SK-N-SH (cell line): ENCODE data around the gene RAPGEF4. TPM values are rescaled to one million over a fixed set of nuclear protein-coding genes. Genes with fewer than 3 reads are reported as not detected.

Experiments
- CTCF ChIA-PET: fragments of 300-600, 350-600 bp; formaldehyde crosslinking; extraction: SDS; loops from one replicate; lab custom pipeline; 2021; lab: Yijun Ruan, JAX
- POLR2A ChIA-PET: fragments of 350-600 bp; sonication (Branson Sonifier 250); formaldehyde crosslinking; extraction: SDS; loops from one replicate; lab custom pipeline; 2020; ENCODE audit warnings: antibody characterized with exemption, inconsistent platforms; lab: Yijun Ruan, JAX
- DNase-seq: peaks from one replicate; pipeline ENCODE4 v3.0.0; 2012
- H2AFZ ChIP-seq: fragments of 200-600 bp; sonication (generic); 2 replicates; pipeline ENCODE4 v1.8.1; 2016; ENCODE audit warnings: antibody characterized with exemption, mild to moderate bottlenecking, low read depth
- H3F3A ChIP-seq: fragments of 200-600 bp; sonication (generic); replicated peaks from 2 replicates; pipeline ENCODE3; 2016; ENCODE audit warnings: antibody characterized with exemption, mild to moderate bottlenecking; ENCODE audit not compliant: insufficient read depth
- H3K27ac ChIP-seq, 2 experiments: fragments of 200-500 bp in 1 of 2; fragments of 200-600 bp in 1 of 2; sonication (Bioruptor generic) in 1 of 2; sonication (generic), shearing (Covaris generic) in 1 of 2; 2 replicates each; pipeline versions ENCODE4 v1.5.1 to v1.6.1; 2014 to 2016; ENCODE audit warnings: low read depth in 2 of 2, inconsistent platforms in 1 of 2, low read length in 1 of 2, mild to moderate bottlenecking in 1 of 2, mixed read lengths in 1 of 2
- H3K27me3 ChIP-seq: fragments of 200-600 bp; sonication (generic), shearing (Covaris generic); 2 replicates; pipeline ENCODE4 v1.6.1; 2016; ENCODE audit warnings: mixed run types; ENCODE audit not compliant: insufficient read depth
- H3K36me3 ChIP-seq, 2 experiments: fragments of 200-500 bp in 1 of 2; fragments of 200-600 bp in 1 of 2; sonication (Bioruptor generic) in 1 of 2; sonication (generic) in 1 of 2; replicated peaks in 1 of 2; 2 replicates each; pipeline versions ENCODE3 to v1.5.1; 2014 to 2016; ENCODE audit warnings: low read length in 1 of 2, mild to moderate bottlenecking in 1 of 2; ENCODE audit not compliant: insufficient read depth in 2 of 2, control insufficient read depth in 1 of 2
- H3K4me1 ChIP-seq, 2 experiments: fragments of 200-500 bp in 1 of 2; fragments of 200-600 bp in 1 of 2; sonication (Bioruptor generic) in 1 of 2; sonication (generic), shearing (Covaris generic) in 1 of 2; 2 replicates each; pipeline versions ENCODE4 v1.5.1 to v1.6.1; 2014 to 2016; ENCODE audit warnings: low read depth in 1 of 2, low read length in 1 of 2, mixed run types in 1 of 2; ENCODE audit not compliant: insufficient read depth in 2 of 2, control insufficient read depth in 1 of 2
- H3K4me2 ChIP-seq: fragments of 200-600 bp; sonication (generic), shearing (Covaris generic); 2 replicates; pipeline ENCODE4 v1.6.1; 2017; ENCODE audit warnings: mixed run types
- H3K4me3 ChIP-seq, 2 experiments: fragments of 200-500 bp in 1 of 2; fragments of 200-600 bp in 1 of 2; sonication (Bioruptor generic) in 1 of 2; sonication (generic), shearing (Covaris generic) in 1 of 2; 2 replicates each; pipeline versions ENCODE4 v1.5.1 to v1.8.1; 2014 to 2016; ENCODE audit warnings: low read depth in 2 of 2, inconsistent platforms in 1 of 2, low read length in 1 of 2, mild to moderate bottlenecking in 1 of 2, mixed read lengths in 1 of 2, moderate library complexity in 1 of 2
- H3K79me2 ChIP-seq: fragments of 200-600 bp; sonication (generic); 2 replicates; pipeline ENCODE4 v1.8.1; 2017; ENCODE audit warnings: mild to moderate bottlenecking; ENCODE audit not compliant: insufficient read depth
- H3K9ac ChIP-seq: fragments of 200-600 bp; sonication (generic); 2 replicates; pipeline ENCODE4 v1.6.1; 2017; ENCODE audit warnings: mixed run types
- H3K9me2 ChIP-seq: fragments of 200-600 bp; sonication (generic); 2 replicates; pipeline ENCODE4 v1.6.1; 2017; ENCODE audit warnings: mixed run types
- H3K9me3 ChIP-seq: fragments of 200-600 bp; sonication (generic); 2 replicates; pipeline ENCODE4 v1.6.1; 2017; ENCODE audit warnings: mixed run types, mild to moderate bottlenecking, moderate library complexity
- H4K20me1 ChIP-seq: fragments of 200-600 bp; sonication (generic); 2 replicates; pipeline ENCODE4 v1.6.1; 2017; ENCODE audit warnings: mild to moderate bottlenecking, mixed run types; ENCODE audit not compliant: insufficient read depth
- CHD2 ChIP-seq: fragments of 150-350 bp; IDR thresholded peaks from 2 replicates; pipeline ENCODE4 v1.6.1; 2018; ENCODE audit warnings: low read length; ENCODE audit not compliant: partially characterized antibody
- ELF1 ChIP-seq: IDR thresholded peaks from 2 replicates; pipeline ENCODE4 v1.4.0; 2012
- EP300 ChIP-seq, 2 experiments: IDR thresholded peaks; 2 replicates each; pipeline versions ENCODE4 v1.4.0 to v1.6.1; 2012; ENCODE audit warnings: borderline replicate concordance in 1 of 2, low read depth in 1 of 2, low read length in 1 of 2
- EZH2phosphoT487 ChIP-seq: fragments of 200-600 bp; sonication (generic); IDR thresholded peaks from 2 replicates; pipeline ENCODE4 v1.6.1; 2017; ENCODE audit warnings: low read depth, mixed run types, mild to moderate bottlenecking, antibody characterized with exemption, moderate library complexity, borderline replicate concordance
- FOSL2 ChIP-seq: IDR thresholded peaks from 2 replicates; pipeline ENCODE4 v1.4.0; 2012; ENCODE audit warnings: low read depth, mild to moderate bottlenecking, moderate library complexity, borderline replicate concordance
- FOXM1 ChIP-seq: IDR thresholded peaks from 2 replicates; pipeline ENCODE4 v1.4.0; 2012; ENCODE audit warnings: low read depth, mild to moderate bottlenecking
- GABPA ChIP-seq: IDR thresholded peaks from 2 replicates; pipeline ENCODE4 v1.4.0; 2012; ENCODE audit warnings: low read depth, mild to moderate bottlenecking
- IRF3 ChIP-seq: fragments of 150-350 bp; IDR thresholded peaks from 2 replicates; pipeline ENCODE4 v1.6.1; 2016; ENCODE audit warnings: mild to moderate bottlenecking, low read depth, low read length
- JUND ChIP-seq: IDR thresholded peaks from 2 replicates; pipeline ENCODE4 v1.4.0; 2012
- MXI1 ChIP-seq: IDR thresholded peaks from 2 replicates; pipeline ENCODE4 v1.6.1; 2012; ENCODE audit warnings: mild to moderate bottlenecking, low read depth, low read length, improper control_type of control experiment
- POLR2AphosphoS5 ChIP-seq: IDR thresholded peaks from 2 replicates; pipeline ENCODE4 v1.6.1; 2012; ENCODE audit warnings: low read depth, low read length
- RCOR1 ChIP-seq: fragments of 150-350 bp; IDR thresholded peaks from 2 replicates; pipeline ENCODE4 v1.6.1; 2017; ENCODE audit warnings: antibody characterized with exemption, low read length
- REST ChIP-seq: IDR thresholded peaks from 2 replicates; pipeline ENCODE4 v1.6.1; 2012; ENCODE audit warnings: mild to moderate bottlenecking, low read depth, low read length, moderate library complexity
- RXRA ChIP-seq: IDR thresholded peaks from 2 replicates; pipeline ENCODE4 v1.4.0; 2012; ENCODE audit warnings: low read depth, mild to moderate bottlenecking, borderline replicate concordance
- SIN3A ChIP-seq: IDR thresholded peaks from 2 replicates; pipeline ENCODE4 v1.6.1; 2012; ENCODE audit warnings: low read depth, mild to moderate bottlenecking, low read length, moderate library complexity, borderline replicate concordance
- SMC3 ChIP-seq: IDR thresholded peaks from 2 replicates; pipeline ENCODE4 v1.6.1; 2012; ENCODE audit warnings: low read depth, low read length, improper control_type of control experiment
- YY1 ChIP-seq: IDR thresholded peaks from 2 replicates; pipeline ENCODE4 v1.4.0; 2012; ENCODE audit warnings: low read depth, mild to moderate bottlenecking
- WGBS: methylation state at CpG from one replicate; pipeline ENCODE4 v1.1.6; 2017; ENCODE audit warnings: low lambda C conversion rate; 5-methylcytosine and 5-hydroxymethylcytosine counted together
- polyA plus RNA-seq, 3 experiments: library from polyadenylated mRNA; depleted of rRNA; stranded (reverse); fragments of >200 nt; gene quantifications; 2 replicates each; pipeline ENCODE4 v1.2.3, GENCODE V29; 2012

RAPGEF4 gene
- polyA plus RNA-seq, 1 of the 3 experiments (the other 2 are of a cell fraction), result 0.30 TPM

DNA sequence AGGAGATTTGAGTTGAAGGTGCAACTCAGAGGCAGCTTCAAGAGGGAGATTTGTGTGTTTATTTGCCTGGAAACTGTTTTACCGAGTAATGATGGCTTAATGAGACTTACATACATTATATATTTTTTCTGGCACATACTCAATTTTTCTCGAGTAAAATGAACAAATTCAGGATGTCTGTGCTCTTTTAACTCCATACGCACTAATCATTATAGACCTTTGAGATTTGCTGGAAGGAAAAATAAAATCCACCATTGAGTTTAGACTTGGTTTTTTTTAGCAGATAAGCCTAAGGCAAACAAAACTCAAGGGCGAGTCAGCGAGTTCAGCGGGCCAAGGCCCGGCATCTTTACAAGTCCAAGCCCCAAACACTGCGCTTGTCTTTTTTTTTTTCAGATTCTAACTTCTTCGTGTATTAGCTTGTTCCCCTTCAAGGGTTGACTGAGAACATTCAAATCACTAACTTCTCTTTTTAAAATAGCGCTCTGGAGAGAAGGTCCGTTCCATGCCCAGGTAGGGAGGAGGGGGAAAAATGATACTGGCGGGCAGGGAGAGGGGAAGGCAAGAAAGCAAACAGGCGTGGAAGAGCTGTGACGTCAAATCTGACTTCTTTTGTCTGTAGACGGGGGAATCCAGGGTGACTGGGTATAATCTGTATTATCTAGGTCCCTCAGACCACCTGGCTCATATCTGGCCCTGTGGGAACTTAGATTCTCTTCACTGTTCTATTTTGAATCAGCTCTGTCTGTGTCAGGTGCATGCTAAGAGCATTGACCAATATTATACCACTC lies 267.3 kb downstream of the RAPGEF4 start:
- no peaks in the 10 kb centered on the region for H3K36me3 ChIP-seq
- no peak overlapping the region for H3K4me2 ChIP-seq
- no peak overlapping the region for H3K9ac ChIP-seq
- 0 out of 2 replicates have a peak overlapping the region, but pooled peaks have one; percentile 47 for H2AFZ ChIP-seq
- TF ChIP-seq EP300 (IDR thresholded peaks at IDR 0.05; ENCODE audit: borderline replicate concordance in 1 of 2, low read depth in 1 of 2, low read length in 1 of 2), result no peak
- TF ChIP-seq IRF3, result no peak
- no peak for TF ChIP-seq CHD2
- TF ChIP-seq RCOR1, result no peak
- TF ChIP-seq YY1, result no peak
- TF ChIP-seq FOSL2, result no peak
- CTCF ChIA-PET, result interaction anchor here (0.7 to 2.4 kb wide), 4 partner anchors 24 to 197 kb away, joined by 3 to 12 read pairs (median 4); no protein-coding TSS in a partner anchor
- no peaks in the 10 kb centered on the region for H3K27me3 ChIP-seq
- POLR2A ChIA-PET, result no interaction called here
- H3K79me2 ChIP-seq, result no peaks in the 10 kb centered on the region
- H3K4me1 ChIP-seq, result peaks cover 0 to 2% of the 10 kb centered on the region in 2 experiments; a peak in 2 of 4 replicates
- H3F3A ChIP-seq, result no peaks in the 10 kb centered on the region
- no peak overlapping the region for H3K4me3 ChIP-seq
- no peaks in the 10 kb centered on the region for H3K9me2 ChIP-seq
- DNase-seq, result no peak
- no peaks in the 10 kb centered on the region for H4K20me1 ChIP-seq
- peak overlapping the region in 1 of 2 experiments; percentile 50; a peak in 1 of 4 replicates for H3K27ac ChIP-seq
- H3K9me3 ChIP-seq, result no peaks in the 10 kb centered on the region
- WGBS, result 45% methylated on average over 15 of the region's 15 CpGs

- no peaks in the 10 kb centered on the region for H4K20me1 ChIP-seq
- H3K4me3 ChIP-seq, result no peak overlapping the region
- no peak overlapping the region for H3K4me2 ChIP-seq
- no peaks in the 10 kb centered on the region for H3F3A ChIP-seq
- no peaks in the 10 kb centered on the region for H3K4me1 ChIP-seq
- no peak overlapping the region for H3K27ac ChIP-seq
- ChIA-PET CTCF (interaction anchor here (0.6 to 1.8 kb wide), 5 partner anchors 10 to 1854 kb away, joined by 3 to 5 read pairs (median 3); no protein-coding TSS in a partner anchor), POLR2A (no interaction called here)
- no peak overlapping the region for H3K9ac ChIP-seq
- no peaks in the 10 kb centered on the region for H3K79me2 ChIP-seq
- H2AFZ ChIP-seq, result no peak overlapping the region
- no peaks in the 10 kb centered on the region for H3K27me3 ChIP-seq
- 69% methylated on average over 3 of the region's 3 CpGs for WGBS
- TF ChIP-seq RXRA (no peak), MXI1 (no peak), SMC3 (no peak), JUND (no peak)
- no peak for DNase-seq
- H3K9me2 ChIP-seq, result no peaks in the 10 kb centered on the region
- H3K9me3 ChIP-seq, result no peaks in the 10 kb centered on the region
- H3K36me3 ChIP-seq, result no peaks in the 10 kb centered on the region
Measured at GRCh38 chr2:173008786-173009185, 273.1 kb downstream of the RAPGEF4 start.

DNA sequence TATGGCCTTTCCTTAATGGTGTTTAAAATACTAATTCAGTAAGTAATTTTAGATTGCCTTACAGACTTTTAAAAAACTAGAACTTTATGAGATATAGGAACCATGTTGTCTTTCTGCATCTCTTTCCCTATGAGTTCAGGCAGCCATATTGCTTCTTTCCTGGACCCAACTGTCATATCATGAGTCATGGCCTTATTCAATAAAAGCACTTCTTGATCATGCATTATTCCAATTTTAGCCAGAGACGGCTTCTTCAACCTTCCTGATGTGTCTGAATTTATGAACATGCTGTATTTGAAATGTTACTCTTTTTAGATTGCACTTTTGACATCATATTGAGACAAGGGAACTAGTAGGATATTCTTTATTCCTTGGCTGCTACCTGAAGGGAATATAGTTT lies 274.6 kb downstream of the RAPGEF4 start:
- Histone ChIP-seq H3F3A (no peaks in the 10 kb centered on the region), H3K9me3 (no peaks in the 10 kb centered on the region), H4K20me1 (no peaks in the 10 kb centered on the region), H2AFZ (no peak overlapping the region), H3K27me3 (no peaks in the 10 kb centered on the region)
- TF ChIP-seq REST (no peak), ELF1 (no peak), GABPA (no peak), RCOR1 (no peak), FOXM1 (no peak), POLR2AphosphoS5 (no peak), EZH2phosphoT487 (no peak), SMC3 (no peak), SIN3A (no peak)
- TF ChIP-seq, all 33 proteins: peak for 0
- H3K79me2 ChIP-seq, result no peaks in the 10 kb centered on the region
- 33% methylated on average over 1 of the region's 1 CpG for WGBS
- CTCF ChIA-PET, result interaction anchor here (3.6 kb wide), 1 partner anchor 17 kb away, joined by 30 read pairs; no protein-coding TSS in a partner anchor
- H3K9ac ChIP-seq, result no peak overlapping the region
- H3K4me2 ChIP-seq, result no peak overlapping the region
- POLR2A ChIA-PET, result no interaction called here
- no peak overlapping the region for H3K4me3 ChIP-seq
- H3K4me1 ChIP-seq, result no peaks in the 10 kb centered on the region
- no peaks in the 10 kb centered on the region for H3K9me2 ChIP-seq
- no peak for DNase-seq
- H3K36me3 ChIP-seq, result no peaks in the 10 kb centered on the region
- H3K27ac ChIP-seq, result no peak overlapping the region
